GM12873 (cell line): Measurements from ENCODE around the gene RASGRP1.

Source experiments
- CTCF ChIP-seq: IDR thresholded peaks from 2 replicates; pipeline ENCODE4 v1.5.1; 2012; ENCODE audit warnings: low read depth, mild to moderate bottlenecking, moderate library complexity, low read length, control low read depth; ENCODE audit not compliant: insufficient read depth; ENCODE audit errors: missing control alignments

RASGRP1 gene

GRCh38 chr15:38460543-38460942, 104.1 kb downstream of the RASGRP1 start:
- no peak for TF ChIP-seq CTCF

DNA sequence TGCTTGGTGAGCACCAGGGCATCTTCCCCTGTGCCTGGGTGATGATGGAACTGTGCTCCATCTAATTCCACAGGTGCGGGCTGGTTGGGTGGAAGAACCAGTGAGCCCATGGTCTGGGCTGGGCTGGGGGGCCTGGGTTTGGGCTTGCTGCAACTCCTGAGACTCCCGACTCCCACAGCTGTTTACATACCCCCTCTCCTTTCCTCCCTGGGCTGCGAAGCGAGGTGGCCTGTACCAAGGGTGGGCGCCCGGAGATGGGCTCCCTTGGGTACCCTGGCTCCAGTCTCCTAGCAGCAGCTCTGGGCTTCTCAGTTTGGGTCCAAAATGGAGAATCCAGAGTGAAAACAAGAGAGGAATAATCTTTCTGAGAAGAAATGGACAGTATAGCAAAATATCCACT, 105.1 kb downstream of the RASGRP1 start:
- TF ChIP-seq CTCF = no peak

- no peak for TF ChIP-seq CTCF
Observed at GRCh38 chr15:38458646-38459045, 106.0 kb downstream of the RASGRP1 start.

- TF ChIP-seq CTCF = no peak
Observed at GRCh38 chr15:38455092-38455491, 109.5 kb downstream of the RASGRP1 start.

DNA sequence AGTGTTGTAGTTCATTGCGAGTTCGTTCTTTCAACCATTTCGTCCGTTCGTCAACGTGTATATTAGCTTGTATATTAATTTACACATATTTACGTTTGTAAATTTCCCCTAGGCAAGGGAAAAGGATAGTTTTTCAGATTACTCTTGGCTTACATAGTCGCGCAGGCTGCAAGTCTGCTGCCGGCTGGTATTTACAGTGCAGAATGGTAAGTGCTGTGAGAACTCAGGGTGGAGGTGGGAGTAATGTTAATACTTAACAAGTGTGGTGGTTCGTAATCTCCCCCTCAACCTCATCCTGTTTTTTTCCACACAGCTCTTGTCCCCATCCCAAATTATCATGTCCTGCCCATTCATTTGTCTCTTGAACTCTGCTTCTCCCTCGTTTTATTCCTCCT, 109.9 kb downstream of the RASGRP1 start:
- no peak for TF ChIP-seq CTCF

DNA sequence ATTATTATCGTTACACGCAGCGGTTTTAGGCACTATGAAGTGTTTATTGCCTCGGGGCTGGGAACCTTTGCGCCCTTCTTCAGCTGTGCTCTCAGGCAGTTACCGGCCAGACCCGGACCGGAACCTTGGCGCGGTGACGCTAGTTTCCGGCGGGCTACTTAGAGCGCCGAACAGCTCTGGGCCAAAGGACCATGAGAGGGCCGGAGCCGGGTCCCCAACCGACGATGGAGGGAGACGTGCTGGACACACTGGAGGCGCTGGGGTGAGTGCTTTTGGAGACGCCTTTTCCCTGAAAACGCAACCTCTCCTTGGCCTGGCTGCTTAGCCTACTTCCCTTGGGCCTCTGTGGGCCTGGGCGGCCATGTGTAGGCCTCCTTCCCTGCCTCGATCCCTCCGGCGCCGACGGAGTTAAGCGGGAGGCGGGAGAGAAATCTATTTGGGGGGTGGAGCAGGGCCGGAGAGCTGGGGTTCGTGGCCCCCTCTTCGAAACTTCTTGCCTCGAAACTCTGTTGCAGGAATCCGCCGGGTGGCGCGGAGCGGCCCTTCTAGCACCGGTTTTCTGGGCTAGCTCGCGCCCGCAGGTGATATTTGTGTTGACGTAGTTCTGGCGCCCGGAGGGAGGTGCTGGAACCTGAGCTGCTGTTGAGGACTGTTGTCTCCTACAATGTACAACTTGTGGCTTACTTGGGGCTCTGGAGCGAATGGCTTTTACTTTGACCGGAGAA, 110.5 kb downstream of the RASGRP1 start, which contains the start of gene FAM98B:
Gene FAM98B (plus strand): TSS at position 157 of the 725 bp plus-strand sequence. CDS start 35 bp downstream, at position 192.
- peak; percentile 21 for TF ChIP-seq CTCF

DNA sequence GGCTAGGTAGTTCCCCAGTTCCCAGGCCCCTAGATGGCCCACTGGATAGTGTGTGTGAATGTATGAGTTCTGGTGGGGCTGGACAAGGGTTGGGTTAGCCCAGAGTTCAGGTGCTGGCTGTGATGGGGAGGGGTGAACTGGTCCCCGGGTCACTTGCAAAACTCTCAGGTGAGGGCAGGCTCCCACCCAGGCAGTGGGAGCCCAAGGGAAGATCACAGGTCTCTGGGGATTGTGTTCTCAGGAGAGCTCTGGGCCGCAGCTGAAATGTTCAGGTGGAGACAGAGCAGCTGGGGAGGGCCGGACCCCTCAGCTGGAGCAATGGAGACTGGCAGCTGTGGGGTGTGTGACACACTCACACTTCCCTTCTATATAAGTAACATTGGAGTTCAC, 123.5 kb downstream of the RASGRP1 start:
- TF ChIP-seq CTCF = no peak
